SU-DHL-6 (cell line): Measurements from ENCODE around the gene UNC13B.

Experiments
- H2AFZ ChIP-seq: fragments of 200-600 bp; sonication (generic); 2 replicates; pipeline ENCODE4 v1.6.1; 2014; ENCODE audit warnings: low read depth, mild to moderate bottlenecking, moderate library complexity, mixed read lengths, antibody characterized with exemption, low read length; ENCODE audit not compliant: severe bottlenecking
- H3F3A ChIP-seq: fragments of 200-600 bp; shearing (Covaris generic); 2 replicates; pipeline ENCODE4 v1.6.0; 2016; ENCODE audit warnings: antibody characterized with exemption, mild to moderate bottlenecking; ENCODE audit not compliant: insufficient read depth
- H3K27ac ChIP-seq: fragments of 200-600 bp; sonication (generic); 2 replicates; pipeline ENCODE4 v1.5.1; 2016; ENCODE audit warnings: low read depth, mild to moderate bottlenecking, low read length, moderate library complexity, mixed read lengths
- H3K27me3 ChIP-seq: fragments of 200-600 bp; sonication (generic), shearing (Covaris generic); 2 replicates; pipeline ENCODE4 v1.6.0; 2014; ENCODE audit warnings: mild to moderate bottlenecking, low read length
- H3K36me3 ChIP-seq: fragments of 200-600 bp; sonication (generic); 2 replicates; pipeline ENCODE4 v1.6.1; 2014; ENCODE audit warnings: mild to moderate bottlenecking, low read length, mixed read lengths
- H3K4me2 ChIP-seq: fragments of 300-600, 200-600 bp; shearing (Covaris generic), sonication (generic); 2 replicates; pipeline ENCODE4 v1.6.0; 2014; ENCODE audit warnings: low read length, low read depth, mild to moderate bottlenecking; ENCODE audit not compliant: poor library complexity, severe bottlenecking
- H3K4me3 ChIP-seq: fragments of 200-600 bp; sonication (generic); 2 replicates; pipeline ENCODE4 v1.5.1; 2014; ENCODE audit warnings: antibody characterized with exemption, low read length, mild to moderate bottlenecking, mixed read lengths; ENCODE audit not compliant: insufficient read depth, poor library complexity, severe bottlenecking
- H3K79me2 ChIP-seq: fragments of 200-600 bp; sonication (generic); 2 replicates; pipeline ENCODE4 v1.6.1; 2014; ENCODE audit warnings: mild to moderate bottlenecking, low read length, moderate library complexity; ENCODE audit not compliant: insufficient read depth
- H3K9ac ChIP-seq: fragments of 200-600 bp; sonication (generic); 2 replicates; pipeline ENCODE4 v1.7.0; 2014; ENCODE audit warnings: mild to moderate bottlenecking, low read length
- H3K9me2 ChIP-seq: fragments of 200-600 bp; sonication (generic); replicated peaks from 2 replicates; pipeline ENCODE4 v1.6.1; 2014; ENCODE audit warnings: low read length; ENCODE audit not compliant: insufficient read depth
- H3K9me3 ChIP-seq: fragments of 200-600 bp; sonication (generic); 2 replicates; pipeline ENCODE4 v1.6.1; 2014; ENCODE audit warnings: low read length, mixed read lengths; ENCODE audit not compliant: insufficient read depth
- H4K20me1 ChIP-seq: fragments of 200-600 bp; sonication (generic); 2 replicates; pipeline ENCODE4 v1.6.1; 2014; ENCODE audit warnings: low read depth, mild to moderate bottlenecking, antibody characterized with exemption, low read length, moderate library complexity, mixed read lengths
- EZH2phosphoT487 ChIP-seq: fragments of 200-600 bp; sonication (generic), shearing (Covaris generic); conservative IDR thresholded peaks from 2 replicates; pipeline ENCODE4 v1.6.1; 2018; ENCODE audit warnings: mild to moderate bottlenecking, antibody characterized with exemption, low read length, moderate library complexity, mixed read lengths
- TF ChIP-seq, protein P1 (sequence below): fragments of 200-600 bp; sonication (generic); IDR thresholded peaks from one replicate; pipeline ENCODE4 v1.5.1; 2017; ENCODE audit warnings: antibody characterized with exemption, mild to moderate bottlenecking, low read length, moderate library complexity; ENCODE audit not compliant: insufficient read depth, poor library complexity, severe bottlenecking

Gene UNC13B

DNA sequence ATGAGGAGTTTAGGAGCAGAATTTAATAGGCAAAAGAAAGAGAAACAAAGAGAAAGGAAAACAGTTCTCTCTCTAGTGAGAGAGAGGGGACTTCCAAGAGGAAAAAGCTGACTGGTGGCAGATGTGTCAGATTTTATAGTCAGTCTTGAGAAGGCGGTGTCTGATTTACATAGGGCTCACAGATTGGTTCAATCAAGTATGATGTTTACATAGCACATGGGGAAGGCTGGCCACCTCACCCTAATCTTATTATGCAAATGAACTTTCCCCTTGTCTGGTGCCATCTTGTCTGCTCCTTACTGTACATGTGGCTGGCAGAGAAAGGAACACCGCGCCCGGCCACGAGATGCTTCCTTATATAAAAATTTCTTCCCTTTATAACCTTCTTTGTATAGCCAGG is 24.7 kb downstream of the UNC13B start:
- no peak overlapping the region for H3K4me2 ChIP-seq
- no peaks in the 10 kb centered on the region for H3K79me2 ChIP-seq
- no peak overlapping the region for H3K4me3 ChIP-seq
- no peaks in the 10 kb centered on the region for H3F3A ChIP-seq
- no peaks in the 10 kb centered on the region for H3K36me3 ChIP-seq
- no peak overlapping the region for H3K27ac ChIP-seq
- H2AFZ ChIP-seq: no peak overlapping the region
- H3K9ac ChIP-seq: no peak overlapping the region
- H3K27me3 ChIP-seq: no peaks in the 10 kb centered on the region
- no peaks in the 10 kb centered on the region for H4K20me1 ChIP-seq
- H3K9me3 ChIP-seq: no peaks in the 10 kb centered on the region; the same call in 1 of the 2 replicates
- H3K9me2 ChIP-seq: no peaks in the 10 kb centered on the region
- no peak for TF ChIP-seq EZH2phosphoT487
- TF ChIP-seq, protein P1, sequence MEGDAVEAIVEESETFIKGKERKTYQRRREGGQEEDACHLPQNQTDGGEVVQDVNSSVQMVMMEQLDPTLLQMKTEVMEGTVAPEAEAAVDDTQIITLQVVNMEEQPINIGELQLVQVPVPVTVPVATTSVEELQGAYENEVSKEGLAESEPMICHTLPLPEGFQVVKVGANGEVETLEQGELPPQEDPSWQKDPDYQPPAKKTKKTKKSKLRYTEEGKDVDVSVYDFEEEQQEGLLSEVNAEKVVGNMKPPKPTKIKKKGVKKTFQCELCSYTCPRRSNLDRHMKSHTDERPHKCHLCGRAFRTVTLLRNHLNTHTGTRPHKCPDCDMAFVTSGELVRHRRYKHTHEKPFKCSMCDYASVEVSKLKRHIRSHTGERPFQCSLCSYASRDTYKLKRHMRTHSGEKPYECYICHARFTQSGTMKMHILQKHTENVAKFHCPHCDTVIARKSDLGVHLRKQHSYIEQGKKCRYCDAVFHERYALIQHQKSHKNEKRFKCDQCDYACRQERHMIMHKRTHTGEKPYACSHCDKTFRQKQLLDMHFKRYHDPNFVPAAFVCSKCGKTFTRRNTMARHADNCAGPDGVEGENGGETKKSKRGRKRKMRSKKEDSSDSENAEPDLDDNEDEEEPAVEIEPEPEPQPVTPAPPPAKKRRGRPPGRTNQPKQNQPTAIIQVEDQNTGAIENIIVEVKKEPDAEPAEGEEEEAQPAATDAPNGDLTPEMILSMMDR: no peak

DNA sequence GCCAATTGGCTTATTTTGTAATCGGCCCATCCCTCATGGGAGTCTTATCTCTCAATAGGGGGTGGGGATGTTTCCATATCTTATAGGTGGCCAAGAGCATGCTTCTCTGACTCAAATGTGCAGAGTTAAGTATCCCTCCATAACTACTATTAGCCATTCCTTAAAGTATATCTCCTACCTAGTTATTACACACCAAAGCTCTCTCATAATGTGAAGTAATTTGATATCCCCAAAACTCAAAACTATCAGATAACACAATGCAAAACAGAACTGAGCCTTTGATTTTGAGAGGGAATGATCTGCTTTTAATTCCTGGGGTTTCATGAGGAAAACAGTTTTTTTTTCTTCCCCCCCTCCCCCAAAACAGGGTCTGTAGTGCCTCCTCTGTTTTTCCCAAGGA is 28.4 kb downstream of the UNC13B start:
- Histone ChIP-seq H4K20me1 (no peaks in the 10 kb centered on the region), H3K4me3 (no peak overlapping the region), H3K79me2 (no peaks in the 10 kb centered on the region), H3K36me3 (no peaks in the 10 kb centered on the region), H3K9ac (no peak overlapping the region), H3K27ac (no peak overlapping the region), H3K9me2 (no peaks in the 10 kb centered on the region), H2AFZ (no peak overlapping the region), H3K4me2 (no peak overlapping the region), H3F3A (no peaks in the 10 kb centered on the region), H3K27me3 (no peaks in the 10 kb centered on the region), H3K9me3 (peaks cover 15% of the 10 kb centered on the region)
- TF ChIP-seq, protein P1: no peak
- no peak for TF ChIP-seq EZH2phosphoT487

DNA sequence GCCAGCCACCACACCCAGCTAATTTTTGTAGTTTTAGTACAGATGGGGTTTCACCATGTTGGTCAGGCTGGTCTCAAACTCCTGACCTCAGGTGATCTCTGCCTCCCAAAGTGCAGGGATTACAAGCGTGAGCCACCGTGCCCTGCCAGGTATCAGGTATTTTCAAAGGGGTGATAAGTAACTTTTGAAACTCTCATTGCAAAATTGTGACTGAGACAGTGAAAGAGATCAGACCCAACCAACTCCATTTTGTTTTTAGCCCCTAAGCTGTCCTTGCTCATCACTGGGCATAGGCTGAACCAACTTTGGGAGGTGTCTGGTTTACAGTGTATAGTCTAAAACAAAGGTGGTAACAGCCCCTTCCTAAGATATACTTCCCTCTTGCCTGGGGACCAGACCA is 29.3 kb downstream of the UNC13B start:
- TF ChIP-seq, protein P1: no peak
- no peak for TF ChIP-seq EZH2phosphoT487
- Histone ChIP-seq H4K20me1 (no peaks in the 10 kb centered on the region), H2AFZ (no peak overlapping the region), H3K9me3 (peaks cover 15% of the 10 kb centered on the region), H3K9me2 (no peaks in the 10 kb centered on the region), H3K9ac (no peak overlapping the region), H3K4me2 (no peak overlapping the region), H3K36me3 (no peaks in the 10 kb centered on the region), H3K27ac (no peak overlapping the region), H3K4me3 (no peak overlapping the region), H3K27me3 (no peaks in the 10 kb centered on the region), H3K79me2 (no peaks in the 10 kb centered on the region), H3F3A (no peaks in the 10 kb centered on the region)
